HG03354 (cell line): ENCODE data around the gene IL15RA.
"Not testable (repeated sequence)": the region's sequence is repeated elsewhere in the genome, so short reads cannot be mapped to it uniquely, and the experiment has no call there.

ENCODE experiments used
- ATAC-seq: cut with Tn5 transposase; IDR thresholded peaks from one replicate; pipeline ENCODE4 v1.9.1; 2021; ENCODE audit warnings: mild to moderate bottlenecking; ENCODE audit not compliant: unreplicated experiment, poor library complexity, severe bottlenecking

Gene IL15RA

DNA sequence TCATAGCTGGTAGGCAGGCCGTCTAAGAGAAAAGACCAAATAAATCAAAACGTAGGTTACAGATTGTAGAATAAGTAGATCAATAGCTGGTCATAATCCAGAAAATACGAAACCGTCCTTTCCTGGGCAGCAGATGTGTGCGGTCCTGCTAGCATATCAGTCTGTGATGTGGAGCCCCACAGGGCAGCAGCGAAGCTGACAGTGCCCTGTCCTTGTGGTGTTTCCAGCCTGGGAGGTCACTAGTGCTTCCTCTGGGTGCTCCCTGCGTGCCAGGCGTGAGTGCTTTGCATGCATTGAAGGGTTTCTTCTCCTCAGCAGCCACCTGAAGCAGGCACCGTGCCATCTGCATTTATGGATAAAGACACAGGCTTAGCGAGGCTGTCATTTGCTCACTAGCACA lies 41.7 kb downstream of the IL15RA start:
- no peak for ATAC-seq

DNA sequence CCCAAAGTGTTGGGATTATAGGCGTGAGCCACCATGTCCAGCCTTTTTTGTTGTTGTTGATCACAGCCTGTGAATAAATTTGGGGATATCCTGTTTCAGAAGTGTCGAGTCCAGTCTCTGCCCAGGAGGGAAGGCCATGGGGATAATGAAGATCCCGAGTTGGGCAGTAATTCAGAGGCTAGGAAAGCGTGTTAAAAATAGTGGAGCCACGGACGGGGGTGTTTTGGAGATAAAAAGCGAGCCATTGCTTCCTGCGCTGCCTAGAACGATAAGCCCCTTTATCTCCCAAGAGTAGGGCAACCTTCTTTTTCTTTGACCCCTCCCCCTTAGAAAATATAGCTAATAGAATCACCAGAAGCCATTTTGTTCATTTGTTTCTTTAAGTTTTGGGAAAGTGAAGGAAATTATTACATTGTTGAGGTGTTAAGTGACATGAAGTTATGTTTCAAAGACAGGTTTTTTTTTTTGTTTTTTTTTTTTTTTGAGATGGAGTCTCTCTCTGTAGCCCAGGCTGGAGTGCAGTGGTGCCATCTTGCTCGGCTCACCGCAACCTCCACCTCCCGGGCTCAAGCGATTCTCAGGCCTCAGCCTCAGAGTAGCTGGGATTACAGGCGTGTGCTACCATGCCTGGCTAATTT lies 43.3 kb downstream of the IL15RA start:
- ATAC-seq = no peak

DNA sequence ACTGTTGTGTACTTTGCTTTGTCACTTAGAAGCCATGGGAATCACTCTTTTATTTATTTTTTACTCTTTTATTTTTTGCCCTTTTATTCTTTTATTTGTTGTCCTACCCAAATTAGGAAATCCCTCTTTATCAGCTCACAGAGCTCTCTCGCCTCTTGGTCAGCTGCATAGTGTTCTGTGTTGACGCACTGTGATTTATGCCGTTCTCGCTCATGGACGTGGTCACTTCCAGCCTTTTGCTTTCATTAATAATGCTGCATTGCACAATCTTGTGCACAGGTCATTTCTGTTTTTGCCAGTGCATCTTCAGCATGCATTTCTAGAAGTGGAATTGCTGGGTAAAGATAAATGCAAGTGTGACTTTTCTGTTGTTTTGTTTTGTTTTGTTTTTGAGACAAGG lies 45.0 kb downstream of the IL15RA start:
- no peak for ATAC-seq

DNA sequence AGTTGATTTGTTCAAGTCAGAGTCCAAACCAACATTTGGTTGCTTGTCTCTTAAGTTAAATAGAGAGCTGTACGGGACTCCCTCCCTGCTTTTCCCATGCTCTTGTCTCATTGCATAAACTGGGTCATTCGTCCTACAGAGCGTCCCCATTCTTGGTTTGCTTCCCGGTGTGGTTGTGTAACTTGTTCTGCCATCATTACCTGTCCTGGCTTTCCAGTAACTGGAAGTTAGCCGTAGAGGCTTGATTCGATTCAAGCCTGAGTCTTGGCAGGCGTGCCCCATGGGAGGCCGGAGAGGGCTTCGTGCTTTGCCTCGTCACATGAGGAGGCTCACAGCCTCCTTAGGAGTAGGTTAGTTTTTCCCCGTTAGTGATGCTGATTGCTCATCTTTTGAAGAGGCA lies 47.1 kb downstream of the IL15RA start:
- no peak for ATAC-seq

DNA sequence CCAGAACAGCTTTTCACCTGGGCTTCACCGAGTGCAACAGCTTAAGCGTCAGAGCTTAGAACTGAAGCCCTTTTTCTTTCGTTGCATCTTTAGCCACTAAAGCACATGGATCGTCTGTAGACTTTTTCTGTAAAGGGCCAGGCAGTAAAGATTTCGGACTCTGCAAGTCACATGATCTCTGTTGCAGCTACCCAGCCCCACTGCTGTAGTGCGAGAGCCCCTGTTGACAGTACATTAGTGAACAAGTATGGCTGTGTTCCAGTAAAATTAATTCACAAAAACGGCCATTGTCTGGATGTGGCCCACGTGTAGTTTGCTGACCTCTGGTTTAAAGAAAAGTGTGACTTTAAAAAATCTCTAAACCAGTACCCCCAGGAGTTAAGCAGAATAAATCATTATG lies 47.9 kb downstream of the IL15RA start:
- no peak for ATAC-seq

DNA sequence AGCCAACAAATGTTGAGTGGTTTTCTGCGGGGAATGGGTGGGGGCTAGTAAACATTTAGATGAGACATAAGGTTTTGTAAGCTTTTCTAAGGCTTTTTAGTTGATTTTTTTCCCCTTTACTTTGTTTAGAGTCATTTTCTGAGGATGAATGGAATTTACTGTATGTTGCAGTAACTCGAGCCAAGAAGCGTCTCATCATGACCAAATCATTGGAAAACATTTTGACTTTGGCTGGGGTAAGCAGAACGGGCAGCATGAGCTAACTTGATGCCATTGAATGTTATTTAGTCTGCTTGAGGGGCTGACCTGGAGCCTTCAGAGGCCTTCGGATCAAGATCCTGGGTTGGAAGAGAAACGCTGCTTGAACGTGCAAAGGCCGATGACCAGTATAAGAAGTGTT lies 50.0 kb downstream of the IL15RA start:
- ATAC-seq = no peak

DNA sequence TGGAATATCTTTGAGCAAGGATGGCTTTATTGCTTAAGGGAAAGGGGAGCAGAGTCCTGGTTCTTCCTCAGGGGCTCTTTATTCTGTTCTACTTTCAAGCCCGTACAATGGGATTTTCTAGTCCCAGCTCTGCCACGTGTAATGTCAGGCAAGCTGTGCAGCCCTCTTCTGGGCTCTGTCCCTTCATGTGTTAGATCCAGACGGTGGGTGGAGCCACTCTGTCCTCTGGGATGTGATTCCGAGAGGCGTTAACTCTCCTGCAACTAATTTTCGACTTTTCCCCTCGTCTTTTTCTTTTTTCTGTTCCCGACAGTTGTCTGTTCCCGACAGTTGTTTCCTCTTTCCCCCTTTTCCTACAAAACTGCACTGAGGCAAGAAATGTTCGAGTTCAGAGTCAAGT lies 52.5 kb downstream of the IL15RA start:
- no peak for ATAC-seq

DNA sequence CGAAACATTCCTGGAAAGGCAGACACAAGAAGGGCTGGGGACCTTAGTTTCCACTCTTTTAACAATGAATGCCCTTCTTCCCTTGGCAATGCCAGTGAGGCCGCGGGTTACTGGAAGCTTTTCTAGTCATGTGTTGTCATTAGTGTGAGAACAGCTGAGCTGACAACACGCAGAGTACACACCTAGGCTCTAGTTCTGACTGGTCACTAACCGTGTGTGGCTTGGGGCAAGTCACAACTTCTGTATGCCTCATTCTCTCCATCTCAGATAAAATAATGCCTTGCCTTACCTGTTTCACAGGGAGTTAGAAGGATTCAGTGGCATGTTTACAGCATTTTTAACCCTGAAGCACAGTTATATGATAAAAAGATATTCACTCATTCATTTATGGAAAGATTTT lies 55.6 kb downstream of the IL15RA start:
- ATAC-seq = no peak

DNA sequence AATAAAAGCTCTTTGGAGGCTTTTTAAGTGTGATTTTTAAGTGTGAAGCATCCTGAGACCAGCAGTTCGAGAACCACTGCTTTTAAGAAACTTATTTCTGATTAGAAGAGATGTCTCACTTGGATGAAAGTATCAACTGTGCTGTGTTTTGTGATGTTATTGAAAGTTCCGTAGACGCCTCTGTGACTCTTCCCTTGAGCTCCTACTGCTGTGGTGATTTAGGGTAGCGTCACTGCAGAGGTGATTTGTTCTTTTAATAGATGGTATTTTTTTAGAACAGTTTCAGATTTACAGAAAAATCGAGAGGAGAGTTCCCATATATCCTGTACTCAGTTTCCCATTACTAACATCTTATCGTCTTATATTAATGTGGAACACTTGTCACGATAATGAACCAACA lies 57.8 kb downstream of the IL15RA start:
- ATAC-seq = no peak

DNA sequence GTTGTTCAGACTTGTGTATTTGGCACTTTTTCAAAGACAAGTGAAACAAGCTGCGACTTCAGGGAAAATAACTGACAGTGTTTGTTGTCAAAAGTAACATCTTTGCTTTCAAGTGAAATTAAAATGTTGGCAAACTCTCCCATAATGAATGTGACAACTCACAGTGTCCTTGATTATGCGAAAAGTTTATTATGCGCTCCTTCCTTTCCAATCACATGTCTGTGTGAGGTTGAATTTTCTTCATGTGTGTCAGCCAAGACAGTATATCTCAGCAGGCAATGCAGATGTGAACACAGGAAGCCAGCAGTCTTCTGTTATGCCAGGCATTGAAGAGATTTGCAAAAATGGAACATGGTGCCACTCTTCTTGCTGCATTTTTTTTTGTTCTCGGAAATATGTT lies 58.6 kb downstream of the IL15RA start:
- no peak for ATAC-seq

DNA sequence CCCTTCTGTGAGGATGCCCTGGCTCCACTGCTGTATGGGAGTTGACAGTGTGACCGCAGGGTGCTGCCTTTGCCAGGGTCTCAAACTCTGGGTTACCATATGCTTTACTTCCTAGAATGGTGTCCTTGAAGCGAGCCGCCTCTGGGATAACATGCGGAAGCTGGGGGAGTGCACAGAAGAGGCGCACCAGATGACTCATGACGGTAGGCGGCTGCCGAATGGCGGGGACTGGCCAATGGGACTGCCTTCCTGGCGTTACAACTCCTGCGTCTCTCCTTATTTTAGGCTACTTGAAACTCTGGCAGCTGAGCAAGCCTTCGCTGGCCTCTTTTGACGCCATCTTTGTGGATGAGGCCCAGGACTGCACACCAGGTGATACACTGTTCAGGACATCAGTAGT lies 60.0 kb downstream of the IL15RA start:
- no peak for ATAC-seq

DNA sequence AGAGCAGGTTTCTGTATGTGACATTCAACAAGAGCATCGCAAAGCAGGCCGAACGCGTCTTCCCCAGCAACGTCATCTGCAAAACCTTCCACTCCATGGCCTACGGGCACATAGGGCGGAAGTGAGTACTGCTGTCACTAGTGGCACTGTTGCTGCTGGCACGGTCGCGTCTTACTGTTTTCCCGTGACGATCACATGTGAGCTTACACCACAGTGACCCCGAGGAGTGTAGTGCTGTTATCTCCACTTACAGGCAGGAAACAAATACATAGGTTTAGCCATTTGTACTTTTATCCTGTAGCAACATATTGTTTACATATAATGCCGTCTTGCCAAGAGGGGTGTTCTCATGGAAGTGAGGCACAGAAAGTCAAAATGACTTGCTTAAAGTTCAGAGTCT lies 61.9 kb downstream of the IL15RA start:
- no peak for ATAC-seq

DNA sequence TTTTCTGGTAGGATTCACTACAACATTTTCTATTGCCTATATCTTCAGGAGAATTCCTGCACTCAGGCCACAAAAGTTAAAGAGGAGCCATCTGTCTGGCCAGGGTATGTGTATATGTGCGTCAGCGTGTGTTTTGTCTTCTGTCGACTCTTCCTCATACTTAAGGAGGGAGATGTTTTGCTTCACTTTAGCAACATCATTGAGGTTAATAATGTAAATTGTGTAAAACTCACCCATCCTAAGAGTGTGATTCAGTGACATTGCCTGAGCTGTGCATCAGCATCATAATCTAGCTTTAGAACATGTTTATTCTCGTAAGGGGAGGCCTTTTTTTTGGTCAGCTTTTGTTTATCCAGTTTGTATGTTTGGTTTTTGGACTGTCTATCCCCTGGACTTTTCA lies 63.6 kb downstream of the IL15RA start:
- no peak for ATAC-seq

DNA sequence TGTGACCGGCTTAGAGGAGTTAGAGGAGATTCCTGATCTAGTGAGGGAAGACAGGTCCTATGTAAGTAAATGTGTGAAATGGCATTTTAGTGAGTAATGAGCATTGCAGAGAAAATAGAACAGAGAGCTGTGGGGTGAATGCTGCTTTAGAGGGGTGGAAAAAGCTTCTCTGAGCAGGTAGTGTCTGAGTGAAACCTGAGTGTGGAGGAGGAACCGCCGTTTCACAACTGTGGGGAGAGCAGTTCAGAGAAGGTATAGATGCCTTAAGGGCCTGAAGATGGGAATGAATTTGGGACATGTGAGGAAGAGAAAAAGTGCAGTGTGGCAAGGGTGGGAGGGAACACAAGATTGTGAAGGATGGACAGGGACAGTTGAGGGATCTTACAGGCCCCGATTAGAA lies 65.7 kb downstream of the IL15RA start:
- ATAC-seq = no peak

DNA sequence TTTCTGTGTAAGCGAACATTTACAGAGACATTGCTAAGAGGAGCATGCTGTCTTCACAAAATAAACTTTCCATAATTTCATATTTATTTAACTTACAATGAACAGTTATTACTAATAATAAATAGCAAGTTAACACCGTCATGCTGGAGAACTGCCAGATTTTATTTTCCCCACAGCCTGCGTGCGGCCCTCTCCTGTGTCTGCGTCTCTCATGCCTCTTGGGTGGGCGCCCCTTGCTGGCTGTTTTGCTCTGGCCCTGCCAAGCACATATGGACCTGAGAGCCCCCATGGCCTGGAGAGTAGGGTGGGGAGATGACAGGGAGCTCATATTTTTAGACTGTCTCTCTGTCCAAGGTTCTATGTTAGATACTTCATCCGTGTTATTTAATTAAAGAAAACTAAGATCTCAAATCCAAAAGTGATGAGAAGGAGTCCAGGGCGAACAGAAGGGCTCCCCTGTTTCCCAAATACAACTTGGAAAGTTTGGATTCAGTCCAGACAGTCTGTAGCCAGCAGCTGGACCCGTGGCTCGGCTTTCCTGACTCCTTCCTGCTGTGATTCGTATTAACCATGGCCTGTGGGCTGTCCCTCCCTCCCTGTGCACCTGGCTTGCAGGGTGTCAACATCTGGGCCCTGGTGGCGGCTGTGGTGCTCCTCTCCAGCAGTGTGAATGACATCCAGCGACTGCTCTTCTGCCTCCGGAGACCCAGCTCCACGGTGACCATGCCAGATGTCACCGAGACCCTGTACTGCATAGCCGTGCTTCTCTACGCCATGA lies 66.8 kb downstream of the IL15RA start:
- ATAC-seq = no peak

DNA sequence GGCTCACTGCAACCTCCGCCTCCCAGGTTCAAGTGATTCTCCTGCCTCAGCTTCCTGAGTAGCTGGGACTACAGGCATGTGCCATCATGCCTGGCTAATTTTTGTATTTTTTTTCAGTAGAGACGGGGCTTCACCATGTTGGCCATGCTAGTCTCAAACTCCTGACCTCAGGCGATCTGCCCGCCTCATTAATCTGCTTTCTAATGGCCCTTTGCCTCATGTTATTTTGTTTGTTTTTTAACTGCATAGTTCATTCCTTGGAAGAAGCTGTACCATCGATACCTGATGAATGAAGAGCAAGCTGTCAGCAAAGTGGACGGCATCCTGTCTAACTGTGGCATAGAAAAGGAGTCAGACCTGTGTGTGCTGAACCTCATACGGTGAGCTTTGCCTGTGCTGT lies 68.7 kb downstream of the IL15RA start:
- not testable (repeated sequence) for ATAC-seq

DNA sequence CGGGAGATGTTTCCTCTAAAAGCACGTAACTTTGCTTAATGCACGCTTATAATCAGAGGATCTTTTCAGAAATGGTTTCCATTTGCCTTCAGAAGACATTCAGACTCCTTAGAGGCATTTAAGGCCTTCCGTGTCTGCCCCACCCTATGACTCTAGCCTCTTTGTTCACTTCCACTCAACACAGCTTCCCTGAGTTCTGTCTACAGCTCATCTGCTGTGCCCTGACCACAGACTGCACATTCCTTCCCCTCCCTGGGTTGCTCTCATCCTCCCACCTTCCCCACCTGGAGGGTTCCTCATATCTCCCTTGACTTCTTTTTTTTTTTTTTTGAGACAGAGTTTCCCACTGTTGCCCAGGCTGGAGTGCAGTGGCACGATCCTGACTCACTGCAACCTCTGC lies 70.7 kb downstream of the IL15RA start:
- no peak for ATAC-seq

DNA sequence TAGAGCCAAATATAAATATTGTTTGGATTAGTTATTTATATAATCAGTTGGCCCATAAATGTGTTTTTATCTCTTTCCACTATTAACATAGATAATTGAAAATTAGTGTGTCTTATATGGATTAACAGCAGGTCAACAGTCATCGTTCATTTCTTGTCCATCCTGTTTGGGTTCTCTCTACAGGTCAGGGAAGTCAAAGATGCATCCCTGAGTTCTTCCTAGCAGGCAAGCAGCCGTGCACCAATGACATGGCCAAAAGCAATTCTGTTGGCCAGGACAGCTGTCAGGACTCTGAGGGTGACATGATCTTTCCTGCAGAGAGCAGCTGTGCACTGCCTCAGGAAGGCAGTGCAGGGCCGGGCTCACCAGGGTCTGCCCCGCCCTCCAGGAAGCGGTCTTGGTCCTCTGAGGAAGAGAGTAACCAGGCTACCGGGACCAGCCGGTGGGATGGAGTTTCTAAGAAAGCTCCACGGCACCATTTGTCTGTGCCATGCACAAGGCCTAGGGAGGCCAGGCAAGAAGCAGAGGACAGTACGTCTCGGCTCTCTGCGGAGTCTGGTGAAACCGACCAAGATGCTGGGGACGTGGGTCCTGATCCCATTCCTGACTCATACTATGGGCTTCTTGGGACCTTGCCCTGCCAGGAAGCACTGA lies 71.4 kb downstream of the IL15RA start:
- no peak for ATAC-seq

DNA sequence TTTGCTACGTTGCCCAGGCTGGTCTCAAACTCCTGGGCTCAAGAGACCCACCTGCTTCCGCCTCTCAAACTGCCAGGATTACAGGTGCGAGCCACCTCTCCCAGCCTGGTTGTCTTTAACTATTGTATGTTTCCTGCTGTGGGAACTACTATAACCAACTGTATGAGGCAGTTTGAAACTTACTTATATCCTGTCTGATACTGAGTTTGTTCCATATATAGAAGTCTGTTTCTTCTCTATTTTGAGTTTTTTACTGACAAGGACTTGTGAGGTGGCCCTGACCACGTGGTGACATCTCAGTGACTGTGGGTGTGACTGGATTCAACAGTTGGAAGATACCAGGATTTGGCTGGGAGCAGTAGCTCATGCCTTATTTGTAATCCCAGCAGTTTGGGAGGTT lies 73.1 kb downstream of the IL15RA start:
- ATAC-seq = peak; percentile 95

DNA sequence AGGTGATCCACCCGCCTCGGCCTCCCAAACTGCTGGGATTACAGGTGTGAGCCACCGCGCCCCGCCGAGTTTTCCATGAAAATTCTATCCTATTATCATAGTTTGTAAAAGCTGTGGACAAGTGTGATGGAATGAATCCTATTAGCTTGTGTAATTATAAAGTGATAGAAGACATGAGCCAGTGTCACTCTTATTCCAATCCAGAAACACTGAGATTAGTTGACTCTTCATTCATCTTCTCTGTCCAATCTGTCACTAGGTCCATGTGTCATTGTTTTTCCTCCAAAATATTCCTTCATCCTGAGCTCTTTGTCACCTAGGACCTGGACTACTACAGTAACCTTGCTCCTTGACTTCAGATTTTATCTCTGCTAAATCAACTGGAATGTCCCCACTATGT lies 73.8 kb downstream of the IL15RA start:
- no peak for ATAC-seq
